Fibroblast of lung (primary cell): ENCODE results near the gene ZBTB2. TPM values are rescaled to one million over a fixed set of nuclear protein-coding genes. Genes with fewer than 3 reads are reported as not detected.

Experiments
- DNase-seq, 2 donors: peaks; one replicate each; pipeline versions ENCODE4 v3.0.0 to v3.0.0-alpha.2; 2010; ENCODE audit warnings: low read depth in 2 of 2
- H2AFZ ChIP-seq: 2 replicates; pipeline ENCODE4 v1.5.1; 2012; ENCODE audit warnings: low read length, control low read depth, inconsistent platforms
- H3K27ac ChIP-seq: 2 replicates; pipeline ENCODE4 v1.5.1; 2011; ENCODE audit warnings: low read length, control low read depth; ENCODE audit not compliant: insufficient read depth
- H3K27me3 ChIP-seq: 2 replicates; pipeline ENCODE4 v1.5.1; 2011; ENCODE audit warnings: mild to moderate bottlenecking, low read length; ENCODE audit not compliant: control insufficient read depth, insufficient read depth
- H3K36me3 ChIP-seq: 2 replicates; pipeline ENCODE4 v1.5.1; 2011; ENCODE audit warnings: low read length; ENCODE audit not compliant: control insufficient read depth, insufficient read depth
- H3K4me1 ChIP-seq: 2 replicates; pipeline ENCODE4 v1.5.1; 2011; ENCODE audit warnings: low read length; ENCODE audit not compliant: control insufficient read depth, insufficient read depth; ENCODE audit errors: extremely low read depth
- H3K4me2 ChIP-seq: 2 replicates; pipeline ENCODE4 v1.5.1; 2011; ENCODE audit warnings: low read length, control low read depth; ENCODE audit not compliant: insufficient read depth; ENCODE audit errors: extremely low read depth
- H3K4me3 ChIP-seq, 4 experiments: fragments of 200-600 bp in 1 of 4; sonication (generic) in 1 of 4; replicated peaks in 1 of 4; 2 replicates each; pipeline ENCODE4 v1.5.1; 2011 to 2016; ENCODE audit warnings: low read length in 4 of 4, low read depth in 3 of 4, mild to moderate bottlenecking in 3 of 4, control low read depth in 2 of 4, inconsistent platforms in 1 of 4, mixed read lengths in 1 of 4; ENCODE audit not compliant: insufficient read depth in 1 of 4; ENCODE audit errors: control extremely low read depth in 1 of 4
- H3K79me2 ChIP-seq: 2 replicates; pipeline ENCODE4 v1.5.1; 2012; ENCODE audit warnings: mild to moderate bottlenecking, low read length, inconsistent platforms; ENCODE audit not compliant: control insufficient read depth, insufficient read depth
- H3K9ac ChIP-seq: 2 replicates; pipeline ENCODE4 v1.5.1; 2011; ENCODE audit warnings: mild to moderate bottlenecking, low read length, control low read depth; ENCODE audit not compliant: insufficient read depth
- H3K9me3 ChIP-seq: 2 replicates; pipeline ENCODE4 v1.5.1; 2012; ENCODE audit warnings: low read depth, low read length; ENCODE audit not compliant: control insufficient read depth, insufficient read depth
- H4K20me1 ChIP-seq: 2 replicates; pipeline ENCODE4 v1.5.1; 2011; ENCODE audit warnings: low read length; ENCODE audit not compliant: control insufficient read depth, insufficient read depth; ENCODE audit errors: extremely low read depth
- CTCF ChIP-seq, 2 donors: IDR thresholded peaks in 1 of 2; conservative IDR thresholded peaks in 1 of 2; 1 replicate in 1 of 2; 2 replicates in 1 of 2; pipeline ENCODE4 v1.5.1; 2011 to 2012; ENCODE audit warnings: low read length in 2 of 2, control low read depth in 1 of 2, inconsistent platforms in 1 of 2, low read depth in 1 of 2, mild to moderate bottlenecking in 1 of 2
- EZH2 ChIP-seq: IDR thresholded peaks from 2 replicates; pipeline ENCODE4 v1.5.1; 2012; ENCODE audit warnings: low read length, control low read depth, mild to moderate bottlenecking; ENCODE audit errors: missing control alignments
- polyA plus RNA-seq, 2 donors: library from polyadenylated mRNA; depleted of rRNA in 1 of 2; stranded (reverse) in 1 of 2; unstranded in 1 of 2; fragments of >200 nt; gene quantifications; 2 replicates each; pipeline ENCODE4 v1.2.1, GENCODE V29; 2011 to 2012; ENCODE audit warnings: missing spikeins in 1 of 2
- total RNA-seq: library from RNA; depleted of rRNA; stranded (reverse); fragments of >200 nt; gene quantifications from 2 replicates; pipeline ENCODE4 v1.2.1, GENCODE V29; 2014

ZBTB2 gene
- total and polyA plus RNA-seq, 2 donors (not counting 1 experiment from before 2014, with no cell fraction given), result 12.2 to 20.1 TPM

DNA sequence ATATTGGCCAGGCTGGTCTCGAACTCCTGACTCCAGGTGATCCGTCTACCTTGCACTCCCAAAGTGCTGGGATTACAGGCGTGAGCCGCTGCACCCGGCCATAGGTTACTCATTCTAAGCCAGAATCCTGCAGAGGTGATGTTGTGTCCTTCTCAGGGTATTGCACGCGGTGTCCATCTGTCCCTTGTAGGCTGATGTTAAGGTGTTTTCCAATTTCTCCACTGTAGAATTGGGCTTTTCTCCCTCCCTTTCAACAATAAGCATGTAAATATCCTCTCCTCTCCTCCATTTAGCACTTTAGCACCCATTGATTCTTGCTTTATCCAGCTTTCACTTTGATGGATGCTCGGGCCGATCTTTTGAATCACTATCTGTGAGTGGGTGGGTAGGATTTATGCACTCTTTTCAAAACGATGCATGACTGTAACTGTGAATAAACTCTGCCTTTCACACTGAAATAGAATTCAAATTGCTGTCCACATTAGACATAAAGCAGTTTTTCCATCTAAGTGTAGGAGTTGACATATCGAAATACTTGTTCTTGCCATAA lies 52.6 kb downstream of the ZBTB2 start:
- Histone ChIP-seq H3K27ac (no peak overlapping the region), H3K4me2 (no peak overlapping the region), H2AFZ (no peak overlapping the region), H3K4me1 (no peaks in the 10 kb centered on the region), H3K9me3 (no peaks in the 10 kb centered on the region), H4K20me1 (no peaks in the 10 kb centered on the region), H3K36me3 (peaks cover 2% of the 10 kb centered on the region), H3K4me3 (no peak overlapping the region), H3K27me3 (no peaks in the 10 kb centered on the region), H3K79me2 (peaks cover 9% of the 10 kb centered on the region), H3K9ac (no peak overlapping the region)
- peak in 1 of 2 donors; percentile 76 for DNase-seq
- TF ChIP-seq CTCF (conservative IDR thresholded peaks at IDR 0.05 in 1 of 2, IDR thresholded peaks at IDR 0.05 in 1 of 2; ENCODE audit: low read depth in 1 of 2, low read length in 2 of 2), result no peak
- no peak for TF ChIP-seq EZH2

DNA sequence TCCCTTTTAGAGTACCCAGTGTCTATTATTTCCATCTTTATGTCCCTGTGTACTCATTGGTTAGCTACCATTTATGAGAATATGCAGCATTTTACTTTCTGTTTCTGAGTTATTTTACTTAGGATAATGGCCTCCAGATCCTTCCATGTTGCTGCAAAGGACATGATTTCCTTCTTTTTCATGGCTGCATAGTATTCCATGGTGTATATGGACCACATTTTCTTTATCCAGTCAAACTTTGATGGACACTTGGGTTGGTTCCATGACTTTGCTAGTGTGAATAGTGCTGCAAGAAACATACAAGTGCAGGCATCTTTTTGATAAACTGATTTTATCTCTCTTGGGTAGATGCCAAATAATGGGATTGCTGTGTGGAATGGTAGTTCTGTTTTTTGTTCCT lies 55.4 kb downstream of the ZBTB2 start:
- no peak overlapping the region for H3K27ac ChIP-seq
- H3K9me3 ChIP-seq, result no peaks in the 10 kb centered on the region
- no peak for DNase-seq
- no peak overlapping the region for H3K9ac ChIP-seq
- no peaks in the 10 kb centered on the region for H4K20me1 ChIP-seq
- no peaks in the 10 kb centered on the region for H3K4me1 ChIP-seq
- no peak overlapping the region for H3K4me3 ChIP-seq
- TF ChIP-seq EZH2 (no peak), CTCF (conservative IDR thresholded peaks at IDR 0.05 in 1 of 2, IDR thresholded peaks at IDR 0.05 in 1 of 2; ENCODE audit: low read depth in 1 of 2, low read length in 2 of 2) (no peak)
- H3K27me3 ChIP-seq, result no peaks in the 10 kb centered on the region
- H3K4me2 ChIP-seq, result no peak overlapping the region
- peaks cover 2% of the 10 kb centered on the region for H3K36me3 ChIP-seq
- H3K79me2 ChIP-seq, result peaks cover 8% of the 10 kb centered on the region
- no peak overlapping the region for H2AFZ ChIP-seq

DNA sequence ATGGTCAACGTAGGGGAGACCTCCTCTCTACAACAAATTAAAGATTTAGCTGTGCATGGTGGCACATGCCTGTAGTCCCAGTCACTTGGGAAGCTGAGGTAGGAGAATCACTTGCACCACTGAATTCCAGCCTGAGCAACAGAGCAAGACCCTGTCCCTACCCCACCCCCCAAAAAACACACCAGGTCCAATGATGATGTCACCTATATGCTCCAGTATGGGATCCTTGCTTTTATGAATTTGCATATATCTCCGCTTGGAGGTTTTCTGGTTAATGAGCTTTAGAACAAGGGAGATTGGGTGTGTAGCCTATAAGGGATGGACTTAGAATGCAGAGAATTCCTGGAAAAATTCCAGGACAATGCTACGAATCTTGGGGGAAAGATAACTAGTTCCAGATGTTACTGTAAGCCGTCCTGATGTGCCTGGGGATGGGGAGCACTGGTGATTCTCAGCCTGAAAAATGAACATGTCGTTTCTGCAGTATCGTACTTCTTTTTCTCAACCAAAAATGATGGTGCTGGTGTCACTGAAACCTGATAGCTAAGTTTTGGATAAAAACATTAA lies 61.1 kb downstream of the ZBTB2 start:
- peak; percentile 78 to 91 for DNase-seq
- Histone ChIP-seq H3K27ac (no peak overlapping the region), H4K20me1 (no peaks in the 10 kb centered on the region), H3K4me3 (peak overlapping the region in 2 of 4 experiments; percentile 1 to 2), H3K4me1 (peaks cover 5% of the 10 kb centered on the region), H3K27me3 (no peaks in the 10 kb centered on the region), H3K4me2 (peak overlapping the region; percentile 51), H2AFZ (no peak overlapping the region), H3K9me3 (no peaks in the 10 kb centered on the region), H3K36me3 (no peaks in the 10 kb centered on the region), H3K9ac (no peak overlapping the region), H3K79me2 (peaks cover 18% of the 10 kb centered on the region)
- no peak for TF ChIP-seq CTCF (conservative IDR thresholded peaks at IDR 0.05 in 1 of 2, IDR thresholded peaks at IDR 0.05 in 1 of 2; ENCODE audit: low read depth in 1 of 2, low read length in 2 of 2)
- TF ChIP-seq EZH2, result no peak
